IMR-90 (cell line): ENCODE results near the gene PPP2R2D. TPM values are rescaled to one million over a fixed set of nuclear protein-coding genes. Genes with fewer than 3 reads are reported as not detected.

Source experiments
- ATAC-seq: fragments of 200-7000 bp; cut with Tn5 transposase; 2 replicates; pipeline ENCODE4 v1.9.1; 2020; ENCODE audit warnings: low read depth, mild to moderate bottlenecking, moderate library complexity
- BruUV-seq: library from RNA; stranded (reverse); fragments of 400-500 nt; replicated peaks from 2 replicates; lab custom pipeline; 2021; lab: Mats Ljungman, UMichigan
- CTCF ChIA-PET: fragments of 300-600 bp; formaldehyde crosslinking; extraction: SDS; loops from one replicate; lab custom pipeline; 2021; ENCODE audit warnings: antibody characterized with exemption; lab: Yijun Ruan, JAX
- POLR2A ChIA-PET: fragments of 300-600 bp; sonication (Branson Sonifier 250); formaldehyde crosslinking; loops from one replicate; lab custom pipeline; 2022; ENCODE audit warnings: antibody characterized with exemption; ENCODE audit not compliant: unreplicated experiment; lab: Charles Lee
- DNase-seq: peaks from one replicate; pipeline ENCODE4 v3.0.0; 2013
- H2AFZ ChIP-seq: replicated peaks from 2 replicates; pipeline ENCODE3; 2013; ENCODE audit warnings: low read length, mild to moderate bottlenecking; ENCODE audit not compliant: poor library complexity
- H2AK5ac ChIP-seq: 2 replicates; pipeline ENCODE4 v1.6.1; 2013; ENCODE audit warnings: low read depth, low read length, inconsistent platforms
- H2AK9ac ChIP-seq: replicated peaks from 2 replicates; pipeline ENCODE3; 2013; ENCODE audit warnings: mild to moderate bottlenecking, low read depth, low read length, moderate library complexity; ENCODE audit not compliant: poor library complexity
- H2BK120ac ChIP-seq: 2 replicates; pipeline ENCODE4 v1.6.1; 2013; ENCODE audit warnings: low read depth, low read length, inconsistent platforms
- H2BK15ac ChIP-seq: 3 replicates; pipeline ENCODE4 v1.6.1; 2013; ENCODE audit warnings: low read depth, low read length, inconsistent platforms
- H2BK20ac ChIP-seq: 2 replicates; pipeline ENCODE4 v1.6.1; 2013; ENCODE audit warnings: low read depth, mild to moderate bottlenecking, inconsistent platforms, low read length, moderate library complexity
- H2BK5ac ChIP-seq: 2 replicates; pipeline ENCODE4 v1.6.1; 2013; ENCODE audit warnings: mild to moderate bottlenecking, low read depth, low read length, inconsistent platforms; ENCODE audit not compliant: poor library complexity, severe bottlenecking
- H3K14ac ChIP-seq: replicated peaks from 2 replicates; pipeline ENCODE4 v1.6.1; 2013; ENCODE audit warnings: low read depth, low read length, inconsistent platforms
- H3K18ac ChIP-seq: 2 replicates; pipeline ENCODE4 v1.6.1; 2013; ENCODE audit warnings: low read depth, low read length, control low read depth
- H3K23ac ChIP-seq: 2 replicates; pipeline ENCODE4 v1.6.1; 2013; ENCODE audit warnings: low read depth, low read length, inconsistent platforms
- H3K27ac ChIP-seq: 2 replicates; pipeline ENCODE4 v1.5.1; 2013; ENCODE audit warnings: mild to moderate bottlenecking, control low read depth, low read length; ENCODE audit not compliant: insufficient read depth
- H3K27me3 ChIP-seq: 2 replicates; pipeline ENCODE4 v1.6.1; 2013; ENCODE audit warnings: low read length; ENCODE audit not compliant: control insufficient read depth, insufficient read depth
- H3K36me3 ChIP-seq: 2 replicates; pipeline ENCODE4 v1.6.1; 2013; ENCODE audit warnings: low read length, mixed read lengths; ENCODE audit not compliant: control insufficient read depth, insufficient read depth
- H3K4ac ChIP-seq: 2 replicates; pipeline ENCODE4 v1.6.1; 2013; ENCODE audit warnings: low read depth, low read length, inconsistent platforms
- H3K4me1 ChIP-seq: 2 replicates; pipeline ENCODE4 v1.6.1; 2013; ENCODE audit warnings: low read length, mixed read lengths; ENCODE audit not compliant: control insufficient read depth, insufficient read depth
- H3K4me2 ChIP-seq: 2 replicates; pipeline ENCODE4 v1.6.1; 2013; ENCODE audit warnings: low read depth, mild to moderate bottlenecking, control low read depth, low read length, moderate library complexity
- H3K4me3 ChIP-seq: 2 replicates; pipeline ENCODE4 v1.5.1; 2013; ENCODE audit warnings: low read depth, mild to moderate bottlenecking, control low read depth, low read length, moderate library complexity; ENCODE audit not compliant: insufficient read depth
- H3K56ac ChIP-seq: 2 replicates; pipeline ENCODE4 v1.6.1; 2013; ENCODE audit warnings: low read length, inconsistent platforms; ENCODE audit not compliant: insufficient read depth; ENCODE audit errors: extremely low read depth
- H3K79me1 ChIP-seq, 2 experiments: 2 replicates each; pipeline ENCODE4 v1.6.1; 2013; ENCODE audit warnings: low read length in 2 of 2, inconsistent platforms in 1 of 2, low read depth in 1 of 2
- H3K9ac ChIP-seq: 2 replicates; pipeline ENCODE4 v1.6.1; 2013; ENCODE audit warnings: low read depth, low read length, control low read depth
- H3K9me1 ChIP-seq: 2 replicates; pipeline ENCODE4 v1.6.1; 2013; ENCODE audit warnings: low read length, inconsistent platforms; ENCODE audit not compliant: insufficient read depth
- H3K9me3 ChIP-seq: 2 replicates; pipeline ENCODE4 v1.6.1; 2013; ENCODE audit warnings: low read length; ENCODE audit not compliant: control insufficient read depth, insufficient read depth
- H4K20me1 ChIP-seq: 2 replicates; pipeline ENCODE4 v1.6.1; 2013; ENCODE audit warnings: low read length, inconsistent platforms; ENCODE audit not compliant: insufficient read depth
- H4K5ac ChIP-seq: 2 replicates; pipeline ENCODE4 v1.6.1; 2013; ENCODE audit warnings: mild to moderate bottlenecking, low read depth, low read length, control low read depth
- H4K8ac ChIP-seq, 2 experiments: 2 replicates each; pipeline ENCODE4 v1.6.1; 2013; ENCODE audit warnings: low read depth in 2 of 2, low read length in 2 of 2, control low read depth in 1 of 2, inconsistent platforms in 1 of 2
- H4K91ac ChIP-seq: 2 replicates; pipeline ENCODE4 v1.6.1; 2013; ENCODE audit warnings: low read depth, low read length, inconsistent platforms; ENCODE audit not compliant: insufficient read depth
- BHLHE40 ChIP-seq: fragments of 150-350 bp; IDR thresholded peaks from 2 replicates; pipeline ENCODE4 v1.6.1; 2016; ENCODE audit warnings: mild to moderate bottlenecking, low read depth, low read length
- CEBPB ChIP-seq: IDR thresholded peaks from 2 replicates; pipeline ENCODE4 v1.6.1; 2012; ENCODE audit warnings: low read depth, low read length, improper control_type of control experiment
- CHD1 ChIP-seq: IDR thresholded peaks from 2 replicates; pipeline ENCODE4 v1.6.1; 2012; ENCODE audit warnings: low read depth, low read length, improper control_type of control experiment
- CTCF ChIP-seq: conservative IDR thresholded peaks from 2 replicates; pipeline ENCODE4 v1.5.1; 2012; ENCODE audit warnings: mild to moderate bottlenecking, low read depth, low read length, improper control_type of control experiment
- FOS ChIP-seq: fragments of 150-350 bp; IDR thresholded peaks from 2 replicates; pipeline ENCODE4 v1.6.1; 2016; ENCODE audit warnings: low read depth, low read length
- MAFK ChIP-seq: IDR thresholded peaks from 2 replicates; pipeline ENCODE4 v1.6.1; 2012; ENCODE audit warnings: low read depth, low read length, improper control_type of control experiment
- MAZ ChIP-seq: IDR thresholded peaks from 2 replicates; pipeline ENCODE4 v1.6.1; 2012; ENCODE audit warnings: low read depth, mild to moderate bottlenecking, low read length, improper control_type of control experiment, moderate library complexity, borderline replicate concordance
- MXI1 ChIP-seq: IDR thresholded peaks from 2 replicates; pipeline ENCODE4 v1.6.1; 2012; ENCODE audit warnings: low read depth, mild to moderate bottlenecking, low read length, moderate library complexity, borderline replicate concordance
- NFE2L2 ChIP-seq: fragments of 150-350 bp; IDR thresholded peaks from 2 replicates; pipeline ENCODE4 v1.6.1; 2016; ENCODE audit warnings: low read depth, mild to moderate bottlenecking, low read length
- POLR2A ChIP-seq: IDR thresholded peaks from 2 replicates; pipeline ENCODE4 v1.6.1; 2012; ENCODE audit warnings: mild to moderate bottlenecking, low read depth, low read length
- RAD21 ChIP-seq: IDR thresholded peaks from 2 replicates; pipeline ENCODE4 v1.6.1; 2012; ENCODE audit warnings: low read length, improper control_type of control experiment
- RCOR1 ChIP-seq: IDR thresholded peaks from 2 replicates; pipeline ENCODE4 v1.6.1; 2012; ENCODE audit warnings: mild to moderate bottlenecking, low read length, improper control_type of control experiment; ENCODE audit not compliant: insufficient replicate concordance
- RFX5 ChIP-seq: IDR thresholded peaks from 2 replicates; pipeline ENCODE4 v1.8.0; 2012; ENCODE audit warnings: low read depth, mild to moderate bottlenecking, low read length, moderate library complexity
- WGBS, 2 experiments: methylation state at CpG; one replicate each; pipeline versions ENCODE4 v1.1.5 to v1.1.7; 2013; ENCODE audit warnings: missing lambda C conversion rate in 2 of 2; ENCODE audit not compliant: insufficient read length in 1 of 2; ENCODE audit errors: extremely low coverage in 2 of 2; 5-methylcytosine and 5-hydroxymethylcytosine counted together
- dilution Hi-C: fragments of 300-500 bp; cut with HindIII; formaldehyde crosslinking; loops from one replicate; pipeline ENCODE4 v1.14.3; 2018; ENCODE audit warnings: low sequenced_read_pairs; ENCODE audit not compliant: unreplicated experiment
- in situ Hi-C: fragments of 300-500 bp; cut with MboI; formaldehyde crosslinking; loops from 3 replicates; pipeline ENCODE4 v1.14.3; 2019; ENCODE audit warnings: low sequenced_read_pairs, inconsistent platforms, mixed read lengths
- intact Hi-C: fragments of 100-400 bp; cut with micrococcal nuclease; formaldehyde crosslinking; loops from 2 replicates; pipeline ENCODE4 v1.10.0; 2022
- polyA plus RNA-seq, 3 experiments: library from polyadenylated mRNA; depleted of rRNA; stranded (reverse); fragments of >200 nt; gene quantifications; 2 replicates each; pipeline ENCODE4 v1.2.3, GENCODE V29; 2012; ENCODE audit warnings: low replicate concordance in 1 of 3
- total RNA-seq: library from RNA; depleted of rRNA; stranded (reverse); fragments of >200 nt; gene quantifications from 2 replicates; pipeline ENCODE4 v1.2.3, GENCODE V29; 2012
- TF ChIP-seq, protein P1 (sequence below): fragments of 150-350 bp; IDR thresholded peaks from 2 replicates; pipeline ENCODE4 v1.6.1; 2016; ENCODE audit warnings: low read depth, mild to moderate bottlenecking, low read length, moderate library complexity, borderline replicate concordance

PPP2R2D gene
- total and polyA plus RNA-seq, 2 of the 4 experiments (the other 2 are of a cell fraction) = 22.8 to 23.8 TPM

DNA sequence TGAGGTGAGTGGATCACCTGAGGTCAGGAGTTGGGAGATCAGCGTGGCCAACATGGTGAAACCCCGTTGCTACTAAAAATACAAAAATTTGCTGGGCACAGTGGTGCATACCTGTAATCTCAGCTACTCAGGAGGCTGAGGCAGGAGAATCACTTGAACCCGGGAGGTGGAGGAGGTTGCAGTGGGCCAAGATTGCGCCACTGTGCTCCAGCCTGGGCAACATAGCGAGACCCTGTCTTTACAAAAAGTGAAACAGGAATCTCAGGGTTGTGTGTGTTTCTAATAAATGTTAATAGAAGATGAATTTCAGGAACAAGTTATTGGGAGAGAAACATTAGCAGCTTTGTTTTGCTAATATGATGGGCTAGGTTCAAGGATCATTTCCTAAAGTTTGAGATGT lies 19.9 kb downstream of the PPP2R2D start:
- POLR2A ChIA-PET = no interaction called here

More for the DNA sequence above, 19.9 kb downstream of the PPP2R2D start:
- Histone ChIP-seq H3K79me1 (peaks cover 20 to 51% of the 10 kb centered on the region in 2 experiments), H2AK9ac (no peak overlapping the region), H3K27ac (no peak overlapping the region), H2AK5ac (no peak overlapping the region), H3K4ac (no peak overlapping the region), H3K4me3 (no peak overlapping the region), H3K9ac (no peak overlapping the region), H4K5ac (no peak overlapping the region), H2BK20ac (no peak overlapping the region), H2AFZ (no peak overlapping the region), H3K18ac (no peak overlapping the region), H3K56ac (no peak overlapping the region), H2BK5ac (no peak overlapping the region), H3K4me1 (peaks cover 2% of the 10 kb centered on the region; the same call in 1 of the 2 replicates), H2BK120ac (no peak overlapping the region), H4K91ac (no peak overlapping the region), H3K14ac (no peak overlapping the region), H4K8ac (no peak overlapping the region), H3K9me3 (peaks cover 2% of the 10 kb centered on the region; the same call in 1 of the 2 replicates), H3K23ac (no peak overlapping the region), H2BK15ac (no peak overlapping the region), H3K36me3 (no peaks in the 10 kb centered on the region), H3K9me1 (peaks cover 3% of the 10 kb centered on the region; the same call in 1 of the 2 replicates), H3K27me3 (no peaks in the 10 kb centered on the region), H4K20me1 (peaks cover 41% of the 10 kb centered on the region), H3K4me2 (no peak overlapping the region)
- no peak for TF ChIP-seq POLR2A
- no peak for TF ChIP-seq RFX5
- no peak for TF ChIP-seq RAD21
- TF ChIP-seq FOS = no peak
- TF ChIP-seq CHD1 = no peak
- no peak for TF ChIP-seq NFE2L2
- no peak for TF ChIP-seq MAFK
- no peak for TF ChIP-seq MXI1
- no peak for TF ChIP-seq BHLHE40
- no peak for TF ChIP-seq CEBPB
- TF ChIP-seq, protein P1, sequence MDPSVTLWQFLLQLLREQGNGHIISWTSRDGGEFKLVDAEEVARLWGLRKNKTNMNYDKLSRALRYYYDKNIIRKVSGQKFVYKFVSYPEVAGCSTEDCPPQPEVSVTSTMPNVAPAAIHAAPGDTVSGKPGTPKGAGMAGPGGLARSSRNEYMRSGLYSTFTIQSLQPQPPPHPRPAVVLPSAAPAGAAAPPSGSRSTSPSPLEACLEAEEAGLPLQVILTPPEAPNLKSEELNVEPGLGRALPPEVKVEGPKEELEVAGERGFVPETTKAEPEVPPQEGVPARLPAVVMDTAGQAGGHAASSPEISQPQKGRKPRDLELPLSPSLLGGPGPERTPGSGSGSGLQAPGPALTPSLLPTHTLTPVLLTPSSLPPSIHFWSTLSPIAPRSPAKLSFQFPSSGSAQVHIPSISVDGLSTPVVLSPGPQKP = no peak
- no peak for TF ChIP-seq MAZ
- no peak for TF ChIP-seq RCOR1
- no peak for TF ChIP-seq CTCF
- intact Hi-C loops = no loop called here
- CTCF ChIA-PET = interaction anchor here (0.6 kb wide), 1 partner anchor 9 kb away, joined by 3 read pairs; no protein-coding TSS in a partner anchor
- ATAC-seq (no peak), DNase-seq (no peak)
- no TSS peak for BruUV-seq
- 87% methylated on average over 3 of the region's 5 CpGs; no CpG with 5 or more reads in 1 of the 2 experiments for WGBS, 2 experiments
- in situ Hi-C loops = no loop called here
- dilution Hi-C loops = no loop called here
